ENCODE data around the gene SIRPB1. TPM values are rescaled to one million over a fixed set of nuclear protein-coding genes. Genes with fewer than 3 reads are reported as not detected.

Gene SIRPB1
- total RNA-seq, 1 donor = 0.90 TPM

GRCh38 chr20:1631309-1632151 is 11.7 kb upstream of the SIRPB1 start:
- DNase-seq (ENCODE audit: low read depth) = peak; percentile 86
- TF ChIP-seq CTCF (IDR thresholded peaks at IDR 0.05; ENCODE audit: insufficient read depth, low read length) = no peak

GRCh38 chr20:1630186-1630585 is 10.4 kb upstream of the SIRPB1 start:
- TF ChIP-seq CTCF (IDR thresholded peaks at IDR 0.05; ENCODE audit: insufficient read depth, low read length) = no peak
- no peak for DNase-seq (ENCODE audit: low read depth)
- H3K4me3 ChIP-seq (ENCODE audit: low read depth, low read length) = no peak overlapping the region

More at GRCh38 chr20:1631309-1632151, 11.7 kb upstream of the SIRPB1 start:
- H3K4me3 ChIP-seq (ENCODE audit: low read depth, low read length) = no peak overlapping the region

- no peak for TF ChIP-seq CTCF (IDR thresholded peaks at IDR 0.05; ENCODE audit: insufficient read depth, low read length)
- no peak overlapping the region for H3K4me3 ChIP-seq (ENCODE audit: low read depth, low read length)
- DNase-seq (ENCODE audit: low read depth) = no peak
Measured at GRCh38 chr20:1629321-1629720, 9.5 kb upstream of the SIRPB1 start.

GRCh38 chr20:1628621-1629020 is 8.8 kb upstream of the SIRPB1 start:
- DNase-seq (ENCODE audit: low read depth) = no peak
- H3K4me3 ChIP-seq (ENCODE audit: low read depth, low read length) = no peak overlapping the region
- TF ChIP-seq CTCF (IDR thresholded peaks at IDR 0.05; ENCODE audit: insufficient read depth, low read length) = no peak

GRCh38 chr20:1627200-1627550 is 7.4 kb upstream of the SIRPB1 start:
- DNase-seq (ENCODE audit: low read depth) = no peak
- TF ChIP-seq CTCF (IDR thresholded peaks at IDR 0.05; ENCODE audit: insufficient read depth, low read length) = no peak
- H3K4me3 ChIP-seq (ENCODE audit: low read depth, low read length) = no peak overlapping the region

- TF ChIP-seq CTCF (IDR thresholded peaks at IDR 0.05; ENCODE audit: insufficient read depth, low read length) = no peak
- no peak overlapping the region for H3K4me3 ChIP-seq (ENCODE audit: low read depth, low read length)
- DNase-seq (ENCODE audit: low read depth) = no peak
Measured at GRCh38 chr20:1626528-1627199, 6.9 kb upstream of the SIRPB1 start.
